ENCODE results near the gene SLCO4A1. TPM values are rescaled to one million over a fixed set of nuclear protein-coding genes. Genes with fewer than 3 reads are reported as not detected.

Gene SLCO4A1
- total and polyA plus RNA-seq, 8 donors, result 0.58 to 44.3 (median 11.9) TPM

DNA sequence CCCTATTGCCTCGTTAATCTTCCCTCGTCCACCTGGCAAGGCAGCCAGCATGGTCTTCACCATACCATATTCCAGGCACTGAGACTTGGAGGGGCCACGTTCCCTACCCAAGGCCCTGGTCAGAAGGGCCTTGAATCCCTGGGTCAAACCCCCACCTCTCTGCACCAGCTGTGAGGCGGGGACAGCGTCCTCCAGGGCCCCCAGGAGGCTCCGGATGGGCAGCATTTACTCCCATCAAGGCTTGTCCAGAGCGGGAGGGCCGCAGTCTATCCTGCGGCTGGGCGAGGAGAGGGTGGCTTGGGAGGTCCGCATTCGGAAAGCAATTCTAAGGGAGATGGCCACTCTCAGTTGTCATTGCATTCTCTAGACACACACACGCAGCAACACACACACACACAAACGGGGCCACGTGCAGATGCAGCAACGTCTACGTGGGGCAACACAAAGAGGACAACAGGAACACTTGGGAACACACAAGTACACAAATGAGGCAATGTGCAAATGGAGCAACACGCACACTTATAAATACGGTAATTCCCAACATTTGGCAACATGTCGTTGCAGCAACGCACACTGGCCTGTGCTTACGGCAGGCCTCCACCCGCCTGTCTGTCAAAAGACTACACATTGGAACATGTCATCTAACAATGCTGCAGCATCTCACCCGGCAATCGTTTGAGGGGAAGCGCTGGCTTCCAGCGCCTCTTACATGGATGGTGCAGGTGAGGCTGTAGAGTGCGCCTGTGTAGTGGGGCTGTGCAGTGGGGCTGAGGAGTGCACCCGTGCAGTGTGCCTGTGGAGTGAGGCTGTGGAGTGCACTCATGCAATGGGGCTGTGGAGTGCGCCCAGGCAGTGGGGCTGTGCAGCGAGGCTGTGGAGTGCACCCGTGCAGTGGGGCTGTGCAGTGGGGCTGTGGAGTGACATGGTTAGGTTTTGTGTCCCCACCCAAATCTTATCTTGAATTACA lies 53.4 kb downstream of the SLCO4A1 start:
- WGBS, 5 donors, result 77 to 85% (median 80%) methylated on average over 26 to 32 of the region's 32 CpGs
- no peaks in the 10 kb centered on the region for H3K36me3 ChIP-seq
- no peak for DNase-seq
- no peak for TF ChIP-seq EP300 (IDR thresholded peaks at IDR 0.05)
- TF ChIP-seq, protein P1, sequence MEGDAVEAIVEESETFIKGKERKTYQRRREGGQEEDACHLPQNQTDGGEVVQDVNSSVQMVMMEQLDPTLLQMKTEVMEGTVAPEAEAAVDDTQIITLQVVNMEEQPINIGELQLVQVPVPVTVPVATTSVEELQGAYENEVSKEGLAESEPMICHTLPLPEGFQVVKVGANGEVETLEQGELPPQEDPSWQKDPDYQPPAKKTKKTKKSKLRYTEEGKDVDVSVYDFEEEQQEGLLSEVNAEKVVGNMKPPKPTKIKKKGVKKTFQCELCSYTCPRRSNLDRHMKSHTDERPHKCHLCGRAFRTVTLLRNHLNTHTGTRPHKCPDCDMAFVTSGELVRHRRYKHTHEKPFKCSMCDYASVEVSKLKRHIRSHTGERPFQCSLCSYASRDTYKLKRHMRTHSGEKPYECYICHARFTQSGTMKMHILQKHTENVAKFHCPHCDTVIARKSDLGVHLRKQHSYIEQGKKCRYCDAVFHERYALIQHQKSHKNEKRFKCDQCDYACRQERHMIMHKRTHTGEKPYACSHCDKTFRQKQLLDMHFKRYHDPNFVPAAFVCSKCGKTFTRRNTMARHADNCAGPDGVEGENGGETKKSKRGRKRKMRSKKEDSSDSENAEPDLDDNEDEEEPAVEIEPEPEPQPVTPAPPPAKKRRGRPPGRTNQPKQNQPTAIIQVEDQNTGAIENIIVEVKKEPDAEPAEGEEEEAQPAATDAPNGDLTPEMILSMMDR (IDR thresholded peaks at IDR 0.05), result no peak
- TF ChIP-seq POLR2A (IDR thresholded peaks at IDR 0.05), result no peak
- TF ChIP-seq POLR2AphosphoS5 (IDR thresholded peaks at IDR 0.05), result no peak
- intact Hi-C loops (cut with DNase I; ENCODE audit: low total_unique reads), result no loop called here
- H3K9me3 ChIP-seq, result no peaks in the 10 kb centered on the region
- no peak overlapping the region for H3K4me3 ChIP-seq
- H3K27me3 ChIP-seq, result peaks cover 0 to 46% (median 13%) of the 10 kb centered on the region in 3 donors
- H3K27ac ChIP-seq, result no peak overlapping the region
- H3K4me1 ChIP-seq, result no peaks in the 10 kb centered on the region

DNA sequence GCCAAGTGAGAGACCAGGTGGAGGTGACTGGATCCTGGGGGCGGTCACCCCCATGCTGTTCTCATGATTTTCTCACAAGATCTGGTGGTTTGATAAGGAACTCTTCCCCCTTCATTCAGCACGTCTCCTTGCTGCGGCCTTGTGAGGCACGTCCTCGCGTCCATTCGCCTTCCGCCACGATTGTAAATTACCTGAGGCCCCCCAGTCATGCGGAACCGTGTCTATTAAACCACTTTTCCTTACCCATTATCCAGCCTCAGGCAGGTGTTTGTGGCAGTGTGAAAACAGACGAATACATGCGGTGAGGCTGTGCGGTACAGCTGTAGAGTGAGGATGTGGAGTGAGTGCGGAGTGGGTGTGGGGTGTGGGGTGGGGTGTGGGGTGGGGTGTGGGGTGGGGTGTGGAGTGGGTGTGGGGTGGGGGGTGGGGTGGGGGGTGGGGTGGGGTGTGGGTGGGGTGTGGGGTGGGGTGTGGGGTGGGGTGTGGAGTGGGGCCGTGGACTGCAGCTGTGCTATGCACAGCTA lies 54.2 kb downstream of the SLCO4A1 start:
- no peak for DNase-seq
- H3K27ac ChIP-seq, result no peak overlapping the region
- WGBS, 5 donors, result 73 to 81% (median 80%) methylated on average over 15 to 16 of the region's 16 CpGs
- TF ChIP-seq, protein P1 (IDR thresholded peaks at IDR 0.05), result no peak
- TF ChIP-seq POLR2AphosphoS5 (IDR thresholded peaks at IDR 0.05) (no peak), EP300 (IDR thresholded peaks at IDR 0.05) (no peak)
- H3K36me3 ChIP-seq, result no peaks in the 10 kb centered on the region
- no peaks in the 10 kb centered on the region for H3K9me3 ChIP-seq
- no peaks in the 10 kb centered on the region for H3K4me1 ChIP-seq
- intact Hi-C loops (cut with DNase I; ENCODE audit: low total_unique reads), result no loop called here
- no peak overlapping the region for H3K4me3 ChIP-seq
- peaks cover 0 to 44% (median 13%) of the 10 kb centered on the region in 3 donors for H3K27me3 ChIP-seq

DNA sequence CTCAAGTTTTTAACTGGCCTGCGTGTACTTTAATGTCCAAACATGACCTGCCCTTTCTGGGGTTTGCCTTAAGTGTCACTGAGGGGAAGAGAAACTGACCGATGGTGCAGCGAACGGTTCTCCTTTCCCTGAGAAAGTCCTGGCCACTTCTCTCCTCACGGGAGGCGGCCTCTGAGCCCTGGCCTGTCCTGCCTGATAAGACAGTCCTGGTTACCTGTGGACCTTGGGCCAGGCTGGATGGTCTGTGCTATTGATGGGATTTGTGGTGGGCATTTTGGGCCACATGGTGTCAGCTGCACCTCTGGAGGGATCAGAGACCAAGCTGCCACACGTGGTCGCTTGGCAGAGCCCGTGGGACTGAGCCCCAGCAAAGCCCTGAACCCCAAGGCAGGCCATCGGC lies 54.7 kb downstream of the SLCO4A1 start:
- 72 to 88% (median 76%) methylated on average over 10 of the region's 10 CpGs for WGBS, 5 donors
- intact Hi-C loops (cut with DNase I; ENCODE audit: low total_unique reads), result no loop called here
- H3K36me3 ChIP-seq, result no peaks in the 10 kb centered on the region
- TF ChIP-seq EP300 (IDR thresholded peaks at IDR 0.05) (no peak), POLR2AphosphoS5 (IDR thresholded peaks at IDR 0.05) (no peak), POLR2A (IDR thresholded peaks at IDR 0.05) (no peak)
- TF ChIP-seq, protein P1 (IDR thresholded peaks at IDR 0.05), result no peak
- no peaks in the 10 kb centered on the region for H3K9me3 ChIP-seq
- no peak overlapping the region for H3K4me3 ChIP-seq
- H3K27ac ChIP-seq, result no peak overlapping the region
- H3K27me3 ChIP-seq, result peaks cover 0 to 39% (median 11%) of the 10 kb centered on the region in 3 donors
- H3K4me1 ChIP-seq, result no peaks in the 10 kb centered on the region
- no peak for DNase-seq

DNA sequence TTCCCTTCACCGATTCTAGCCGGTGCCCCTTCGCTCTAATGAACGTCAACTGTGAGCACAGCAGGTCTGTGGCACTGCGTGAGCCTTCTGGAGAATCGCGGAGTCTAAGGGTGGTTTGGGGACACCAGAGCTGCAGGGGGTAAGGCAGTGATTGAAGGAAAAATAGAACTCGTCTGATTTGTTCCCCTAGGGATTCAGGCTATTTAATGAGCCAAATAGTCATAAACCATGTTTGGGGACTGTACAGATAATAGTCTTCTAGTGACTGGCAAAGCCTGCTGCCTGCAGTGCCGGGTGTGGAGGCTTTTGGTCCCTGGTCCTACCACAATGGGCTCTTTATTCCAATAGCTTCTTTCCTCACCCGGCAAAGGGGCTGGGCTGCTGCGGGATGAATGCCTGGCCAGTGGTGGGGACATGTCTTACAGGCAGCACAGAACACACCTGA lies 55.2 kb downstream of the SLCO4A1 start:
- 65 to 76% (median 70%) methylated on average over 11 of the region's 11 CpGs for WGBS, 5 donors
- TF ChIP-seq, protein P1 (IDR thresholded peaks at IDR 0.05), result no peak
- no peak for TF ChIP-seq POLR2A (IDR thresholded peaks at IDR 0.05)
- no peak for TF ChIP-seq EP300 (IDR thresholded peaks at IDR 0.05)
- no peak for TF ChIP-seq POLR2AphosphoS5 (IDR thresholded peaks at IDR 0.05)
- Histone ChIP-seq H3K4me1 (no peaks in the 10 kb centered on the region), H3K36me3 (no peaks in the 10 kb centered on the region), H3K9me3 (no peaks in the 10 kb centered on the region), H3K27me3 (peaks cover 0 to 34% (median 8%) of the 10 kb centered on the region in 3 donors), H3K4me3 (no peak overlapping the region), H3K27ac (no peak overlapping the region)
- intact Hi-C loops (cut with DNase I; ENCODE audit: low total_unique reads), result no loop called here
- no peak for DNase-seq
